IMR-90 (cell line): Measurements from ENCODE around the gene GLIS1.

Experiments
- BHLHE40 ChIP-seq: fragments of 150-350 bp; IDR thresholded peaks from 2 replicates; pipeline ENCODE4 v1.6.1; 2016; ENCODE audit warnings: mild to moderate bottlenecking, low read depth, low read length
- CEBPB ChIP-seq: IDR thresholded peaks from 2 replicates; pipeline ENCODE4 v1.6.1; 2012; ENCODE audit warnings: low read depth, low read length, improper control_type of control experiment
- MAFK ChIP-seq: IDR thresholded peaks from 2 replicates; pipeline ENCODE4 v1.6.1; 2012; ENCODE audit warnings: low read depth, low read length, improper control_type of control experiment
- MXI1 ChIP-seq: IDR thresholded peaks from 2 replicates; pipeline ENCODE4 v1.6.1; 2012; ENCODE audit warnings: low read depth, mild to moderate bottlenecking, low read length, moderate library complexity, borderline replicate concordance
- POLR2A ChIP-seq: IDR thresholded peaks from 2 replicates; pipeline ENCODE4 v1.6.1; 2012; ENCODE audit warnings: mild to moderate bottlenecking, low read depth, low read length
- RAD21 ChIP-seq: IDR thresholded peaks from 2 replicates; pipeline ENCODE4 v1.6.1; 2012; ENCODE audit warnings: low read length, improper control_type of control experiment
- RCOR1 ChIP-seq: IDR thresholded peaks from 2 replicates; pipeline ENCODE4 v1.6.1; 2012; ENCODE audit warnings: mild to moderate bottlenecking, low read length, improper control_type of control experiment; ENCODE audit not compliant: insufficient replicate concordance
- RFX5 ChIP-seq: IDR thresholded peaks from 2 replicates; pipeline ENCODE4 v1.8.0; 2012; ENCODE audit warnings: low read depth, mild to moderate bottlenecking, low read length, moderate library complexity
- SMC3 ChIP-seq: fragments of 150-350 bp; IDR thresholded peaks from 2 replicates; pipeline ENCODE4 v1.6.1; 2016; ENCODE audit warnings: low read depth, mild to moderate bottlenecking, antibody characterized with exemption, low read length, moderate library complexity
- TF ChIP-seq, protein P1 (sequence below): conservative IDR thresholded peaks from 2 replicates; pipeline ENCODE4 v1.5.1; 2012; ENCODE audit warnings: mild to moderate bottlenecking, low read depth, low read length, improper control_type of control experiment
- TF ChIP-seq, protein P2 (sequence below): fragments of 150-350 bp; IDR thresholded peaks from 2 replicates; pipeline ENCODE4 v1.6.1; 2016; ENCODE audit warnings: low read depth, mild to moderate bottlenecking, low read length, moderate library complexity, borderline replicate concordance
- TF ChIP-seq, protein P3 (sequence below): fragments of 150-350 bp; IDR thresholded peaks from 2 replicates; pipeline ENCODE4 v1.6.1; 2017; ENCODE audit warnings: mild to moderate bottlenecking, antibody characterized with exemption, low read length, low read depth

DNA sequence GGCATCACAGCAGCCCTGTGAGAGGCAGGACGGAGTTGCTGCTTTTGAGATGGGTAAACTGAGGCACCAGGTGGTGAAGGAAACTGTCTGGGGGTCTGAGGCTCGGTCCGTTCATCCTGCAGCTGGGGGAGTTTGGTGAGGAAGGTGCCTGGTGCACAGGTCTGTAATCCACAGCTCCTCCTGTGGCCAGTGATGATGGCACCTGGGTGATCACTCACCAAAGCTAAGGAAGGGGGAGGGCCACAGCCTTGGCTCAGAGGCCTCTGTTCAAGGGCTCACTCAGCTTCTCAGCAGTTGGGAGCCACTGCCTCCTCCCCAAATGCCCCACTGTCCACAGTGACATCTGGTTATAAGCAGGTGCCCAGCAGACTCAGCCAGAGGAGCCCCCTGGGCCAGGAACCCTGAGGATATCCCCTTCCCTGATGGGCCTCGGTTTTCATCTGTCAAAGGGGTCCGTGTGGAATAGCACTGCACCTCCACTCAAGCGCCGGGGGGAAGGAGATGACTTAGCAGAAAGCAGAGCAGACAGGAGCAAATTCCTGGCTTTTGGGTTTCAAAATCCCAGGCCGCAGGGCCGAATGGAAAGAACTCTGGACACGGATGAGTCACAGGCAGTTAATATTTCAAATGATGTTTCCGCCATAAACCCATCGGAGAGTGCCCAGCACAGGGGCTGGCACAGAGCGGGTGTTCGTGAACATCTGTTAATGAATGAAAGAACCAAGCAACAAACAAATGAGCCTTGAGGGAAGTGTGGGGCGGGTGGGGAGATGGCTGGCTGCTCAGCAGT lies 197.0 kb downstream of the GLIS1 start:
- TF ChIP-seq, protein P1, sequence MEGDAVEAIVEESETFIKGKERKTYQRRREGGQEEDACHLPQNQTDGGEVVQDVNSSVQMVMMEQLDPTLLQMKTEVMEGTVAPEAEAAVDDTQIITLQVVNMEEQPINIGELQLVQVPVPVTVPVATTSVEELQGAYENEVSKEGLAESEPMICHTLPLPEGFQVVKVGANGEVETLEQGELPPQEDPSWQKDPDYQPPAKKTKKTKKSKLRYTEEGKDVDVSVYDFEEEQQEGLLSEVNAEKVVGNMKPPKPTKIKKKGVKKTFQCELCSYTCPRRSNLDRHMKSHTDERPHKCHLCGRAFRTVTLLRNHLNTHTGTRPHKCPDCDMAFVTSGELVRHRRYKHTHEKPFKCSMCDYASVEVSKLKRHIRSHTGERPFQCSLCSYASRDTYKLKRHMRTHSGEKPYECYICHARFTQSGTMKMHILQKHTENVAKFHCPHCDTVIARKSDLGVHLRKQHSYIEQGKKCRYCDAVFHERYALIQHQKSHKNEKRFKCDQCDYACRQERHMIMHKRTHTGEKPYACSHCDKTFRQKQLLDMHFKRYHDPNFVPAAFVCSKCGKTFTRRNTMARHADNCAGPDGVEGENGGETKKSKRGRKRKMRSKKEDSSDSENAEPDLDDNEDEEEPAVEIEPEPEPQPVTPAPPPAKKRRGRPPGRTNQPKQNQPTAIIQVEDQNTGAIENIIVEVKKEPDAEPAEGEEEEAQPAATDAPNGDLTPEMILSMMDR = peak; percentile 38
- TF ChIP-seq, protein P2, sequence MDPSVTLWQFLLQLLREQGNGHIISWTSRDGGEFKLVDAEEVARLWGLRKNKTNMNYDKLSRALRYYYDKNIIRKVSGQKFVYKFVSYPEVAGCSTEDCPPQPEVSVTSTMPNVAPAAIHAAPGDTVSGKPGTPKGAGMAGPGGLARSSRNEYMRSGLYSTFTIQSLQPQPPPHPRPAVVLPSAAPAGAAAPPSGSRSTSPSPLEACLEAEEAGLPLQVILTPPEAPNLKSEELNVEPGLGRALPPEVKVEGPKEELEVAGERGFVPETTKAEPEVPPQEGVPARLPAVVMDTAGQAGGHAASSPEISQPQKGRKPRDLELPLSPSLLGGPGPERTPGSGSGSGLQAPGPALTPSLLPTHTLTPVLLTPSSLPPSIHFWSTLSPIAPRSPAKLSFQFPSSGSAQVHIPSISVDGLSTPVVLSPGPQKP = no peak
- TF ChIP-seq RCOR1 = no peak
- peak; percentile 76 for TF ChIP-seq MAFK
- peak; percentile 26; the same call in 1 of the 2 replicates for TF ChIP-seq BHLHE40
- TF ChIP-seq POLR2A = peak; percentile 27; the same call in 1 of the 2 replicates
- peak; percentile 82 for TF ChIP-seq CEBPB
- TF ChIP-seq RAD21 = peak; percentile 15; the same call in 1 of the 2 replicates
- no peak for TF ChIP-seq SMC3
- TF ChIP-seq MXI1 = 0 out of 2 replicates have a peak, but pooled peaks have one; percentile 24
- TF ChIP-seq, protein P3, sequence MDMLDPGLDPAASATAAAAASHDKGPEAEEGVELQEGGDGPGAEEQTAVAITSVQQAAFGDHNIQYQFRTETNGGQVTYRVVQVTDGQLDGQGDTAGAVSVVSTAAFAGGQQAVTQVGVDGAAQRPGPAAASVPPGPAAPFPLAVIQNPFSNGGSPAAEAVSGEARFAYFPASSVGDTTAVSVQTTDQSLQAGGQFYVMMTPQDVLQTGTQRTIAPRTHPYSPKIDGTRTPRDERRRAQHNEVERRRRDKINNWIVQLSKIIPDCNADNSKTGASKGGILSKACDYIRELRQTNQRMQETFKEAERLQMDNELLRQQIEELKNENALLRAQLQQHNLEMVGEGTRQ = no peak
- no peak for TF ChIP-seq RFX5
